Nucleus accumbens (tissue), 56 donors: ENCODE results near the gene ELFN1.
A peak's percentile ranks its signal among the peaks of the same experiment; 100 is the strongest.

Experiments used
- DNase-seq, 56 donors: peaks; one replicate each; lab custom pipeline; 2025; lab: John Stamatoyannopoulos, UW

Gene ELFN1

DNA sequence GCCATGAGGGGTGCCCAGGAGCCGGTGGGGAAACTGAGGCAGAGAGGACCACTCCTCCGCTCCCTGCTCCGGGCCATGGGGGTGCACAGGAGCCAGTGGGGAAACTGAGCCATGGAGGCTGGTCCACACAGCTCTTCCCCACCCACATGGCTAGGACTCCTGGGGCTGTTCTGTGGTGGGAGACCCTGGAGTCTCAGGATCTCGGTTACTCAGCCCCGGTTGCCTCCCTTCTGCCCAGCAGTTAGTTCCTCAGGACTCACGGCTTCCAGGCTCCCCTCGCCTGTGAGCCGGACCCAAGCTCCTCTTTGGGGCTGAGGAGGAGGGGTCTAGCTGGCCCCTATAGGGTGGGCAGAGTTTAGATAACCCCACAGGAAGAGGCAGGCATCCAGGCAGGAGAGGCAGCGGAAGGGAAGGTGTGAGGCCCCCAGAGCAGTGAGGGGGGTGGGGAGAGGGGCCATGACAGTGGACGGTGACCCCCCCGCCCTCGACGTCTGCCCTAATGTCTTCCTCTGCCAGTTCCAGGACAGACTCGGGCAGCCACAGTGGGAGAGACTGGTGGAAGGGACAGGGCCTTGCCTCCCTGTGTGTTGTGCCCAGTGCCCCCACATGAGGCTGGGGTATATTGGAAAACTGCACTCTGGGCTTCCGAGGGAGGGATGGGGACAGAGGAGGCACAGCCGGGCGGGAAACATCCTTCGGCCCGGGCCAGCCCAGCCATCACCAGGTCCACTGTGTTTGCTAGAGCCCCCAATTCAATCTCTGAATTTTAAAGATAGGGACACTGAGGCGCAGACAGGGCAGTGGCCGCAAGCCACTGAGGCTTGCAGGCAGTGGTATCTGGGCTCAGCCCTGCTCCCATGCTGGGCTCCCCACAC, 4.3 kb downstream of the ELFN1 start:
- DNase-seq: no peak

- DNase-seq: no peak
These were observed 5.1 kb downstream of the ELFN1 start for GRCh38 chr7:1675036-1675671.

GRCh38 chr7:1675673-1676549, 5.8 kb downstream of the ELFN1 start:
- DNase-seq: no peak

DNA sequence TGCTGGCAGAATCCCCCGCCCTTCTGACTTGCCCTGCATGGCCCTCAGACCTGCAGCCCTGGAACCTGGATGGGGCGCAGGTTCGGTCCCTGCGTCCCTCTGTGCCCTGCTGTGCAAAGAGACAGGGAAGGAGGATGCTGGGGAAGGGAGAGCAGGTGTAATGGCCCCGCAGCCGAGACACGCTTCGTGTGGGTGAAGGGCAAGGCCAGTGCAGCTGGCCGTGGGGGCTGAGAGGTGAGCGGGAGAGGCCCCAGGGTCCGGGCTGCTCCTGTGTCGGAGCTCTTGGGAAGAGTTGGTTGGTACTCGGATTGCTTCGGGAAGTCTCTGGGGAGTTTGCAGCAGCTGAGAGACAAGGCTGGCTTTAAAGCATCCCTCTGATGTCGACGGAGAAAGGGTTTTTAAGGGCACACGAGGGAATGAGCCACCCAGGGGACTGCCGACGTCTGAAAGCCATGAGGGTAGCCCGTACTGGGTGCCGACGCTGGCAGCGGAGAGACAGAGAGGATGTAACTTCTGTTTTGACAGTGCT, 6.5 kb downstream of the ELFN1 start:
- no peak for DNase-seq

GRCh38 chr7:1677206-1678080, 7.4 kb downstream of the ELFN1 start:
- DNase-seq: no peak

GRCh38 chr7:1678081-1678543, 8.0 kb downstream of the ELFN1 start:
- DNase-seq: no peak

DNA sequence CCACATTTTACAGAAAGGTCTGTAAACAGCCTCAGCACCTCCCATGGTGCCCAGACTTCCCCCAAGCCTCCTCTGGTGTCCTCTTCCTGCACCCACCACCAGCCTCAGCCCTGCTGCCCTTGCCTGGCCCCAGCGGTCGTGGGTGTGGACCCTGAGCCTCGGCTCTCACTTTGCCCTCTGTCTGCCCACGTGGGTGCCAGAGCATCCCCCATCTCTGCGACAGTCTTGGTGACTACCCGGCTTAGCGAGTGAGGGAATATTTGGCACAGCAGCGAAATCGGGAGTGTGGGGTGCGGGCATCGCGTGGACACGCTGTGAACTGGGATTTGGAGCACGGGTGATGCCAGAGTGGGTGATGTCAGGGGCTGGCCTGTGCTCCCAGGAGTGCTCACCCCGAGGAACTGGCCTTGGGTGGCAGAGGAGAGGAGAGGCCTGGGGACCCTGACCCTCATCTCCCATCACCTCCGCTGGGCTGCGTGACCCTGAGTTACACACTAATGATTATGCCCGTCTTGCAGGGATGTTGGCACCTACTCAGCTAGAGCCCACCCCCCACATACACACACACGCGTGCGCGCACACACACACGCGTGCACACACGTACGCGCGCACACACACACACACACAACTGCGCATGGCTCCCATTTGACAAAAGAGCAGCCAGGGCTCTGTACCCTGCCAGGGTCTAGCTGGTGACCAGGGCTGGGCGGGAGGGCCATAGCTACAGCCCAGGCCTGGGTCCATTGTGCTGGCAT, 8.7 kb downstream of the ELFN1 start:
- DNase-seq: no peak

- no peak for DNase-seq
These were observed 9.4 kb downstream of the ELFN1 start for GRCh38 chr7:1679326-1679965.

GRCh38 chr7:1679966-1680730, 10.1 kb downstream of the ELFN1 start:
- DNase-seq: no peak

DNA sequence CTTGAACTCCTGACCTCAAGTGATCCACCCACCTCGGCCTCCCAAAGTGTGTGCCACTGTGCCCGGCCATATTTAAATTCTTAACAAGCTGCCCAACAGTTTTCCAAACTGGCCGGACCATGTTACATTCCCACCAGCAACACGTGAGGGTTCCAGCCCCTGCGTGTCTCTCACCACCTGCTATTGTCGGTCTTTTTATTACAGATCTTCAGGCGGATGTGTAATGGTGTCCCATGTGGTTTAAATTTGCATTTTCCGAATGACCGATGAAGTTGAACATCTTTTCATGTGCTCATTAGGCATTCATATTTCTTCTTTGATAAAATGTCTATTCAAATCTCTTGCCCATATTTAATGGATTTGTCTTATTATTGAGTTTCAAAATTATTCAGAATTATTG, 11.5 kb downstream of the ELFN1 start:
- no peak for DNase-seq

- no peak for DNase-seq
These were observed 15.0 kb downstream of the ELFN1 start for GRCh38 chr7:1685000-1685624.

- DNase-seq: no peak
These were observed 18.5 kb downstream of the ELFN1 start for GRCh38 chr7:1688542-1688941.

DNA sequence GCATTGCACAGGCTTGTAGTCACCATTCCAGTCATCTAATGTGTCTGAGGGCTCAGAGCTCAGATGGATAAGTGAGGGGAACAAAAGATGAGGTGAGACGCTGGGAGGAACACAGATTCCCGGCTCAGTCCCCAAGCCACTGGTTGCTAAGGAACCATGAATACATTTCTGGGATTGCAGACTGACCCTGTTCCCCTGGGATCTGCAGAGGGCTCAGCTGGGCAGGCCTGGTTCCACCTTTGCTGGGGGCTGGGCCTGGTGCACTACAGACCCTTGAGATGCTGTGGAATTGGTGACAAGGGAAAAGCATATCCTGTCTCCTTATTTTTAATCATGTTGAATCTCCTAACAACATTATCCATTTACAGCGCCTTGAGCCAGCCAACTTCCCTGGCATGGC, 19.2 kb downstream of the ELFN1 start:
- DNase-seq: no peak

DNA sequence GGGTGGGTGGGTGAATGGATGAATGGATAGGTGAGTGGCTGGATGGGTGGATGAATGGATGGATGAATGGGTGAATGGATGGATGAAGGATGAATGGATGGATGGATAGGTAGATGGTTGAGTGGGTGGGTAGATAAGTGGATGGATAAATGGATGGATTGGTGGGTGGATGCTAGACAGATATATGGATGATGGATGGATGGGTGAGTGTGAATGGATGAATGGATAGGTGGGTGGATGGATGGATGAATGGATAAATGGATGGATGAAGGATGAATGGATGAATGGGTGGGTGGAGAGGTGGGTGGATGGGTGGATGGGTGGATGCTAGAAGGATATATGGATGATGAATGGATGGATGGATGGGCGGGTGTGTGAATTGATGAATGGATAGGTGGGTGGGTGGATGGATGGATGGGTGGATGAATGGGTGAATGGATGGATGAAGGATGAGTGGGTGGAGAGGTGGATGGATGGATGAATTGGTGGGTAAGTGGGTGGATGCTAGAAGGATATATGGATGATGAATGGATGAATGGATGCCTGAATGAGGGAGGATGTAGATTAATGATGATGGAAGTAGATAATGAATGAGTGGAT, 20.4 kb downstream of the ELFN1 start:
- DNase-seq: no peak

DNA sequence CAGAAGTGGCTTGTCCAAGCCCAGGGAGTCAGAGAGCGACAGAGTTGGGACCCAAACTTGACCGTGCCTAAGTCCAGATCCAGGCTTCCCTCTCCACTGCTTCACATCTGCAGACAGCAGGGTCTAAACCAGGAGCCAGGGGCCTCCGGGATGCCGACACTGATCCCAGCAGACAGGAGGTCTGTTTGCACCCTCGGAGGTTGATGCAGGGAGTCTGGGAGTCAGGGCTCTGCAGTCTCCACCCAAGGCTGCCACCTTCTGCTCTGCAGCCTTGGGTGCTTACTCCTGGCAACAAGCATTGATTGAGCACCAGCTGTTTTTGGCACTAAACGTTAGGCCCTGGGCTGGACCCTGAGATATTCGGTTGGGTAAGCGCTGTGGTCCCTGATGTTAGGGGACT, 21.0 kb downstream of the ELFN1 start:
- DNase-seq: no peak

GRCh38 chr7:1691601-1692514, 21.8 kb downstream of the ELFN1 start:
- peak in 31 of 56 donors; percentile 11 to 74 (median 40) for DNase-seq
